ENCODE measurements around the gene SAMD4B. TPM values are rescaled to one million over a fixed set of nuclear protein-coding genes. Genes with fewer than 3 reads are reported as not detected.
"Not testable (repeated sequence)": the region's sequence is repeated elsewhere in the genome, so short reads cannot be mapped to it uniquely, and the experiment has no call there.

SAMD4B gene
- total RNA-seq, 1 experiment from 2014 or later: 63.2 TPM

GRCh38 chr19:39328046-39328705, 14.0 kb upstream of the SAMD4B start:
- in situ Hi-C loops (cut with HindIII; ENCODE audit: low pct_unique_long_range_greater_than_20kb, low sequenced_read_pairs): no loop called here
- DNase-seq (ENCODE audit: low read depth): peak; percentile 71

GRCh38 chr19:39329948-39330347, 12.3 kb upstream of the SAMD4B start:
- in situ Hi-C loops (cut with HindIII; ENCODE audit: low pct_unique_long_range_greater_than_20kb, low sequenced_read_pairs): no loop called here

GRCh38 chr19:39332293-39332692, 9.9 kb upstream of the SAMD4B start:
- no peak for DNase-seq (ENCODE audit: low read depth)
- in situ Hi-C loops (cut with HindIII; ENCODE audit: low pct_unique_long_range_greater_than_20kb, low sequenced_read_pairs): no loop called here

More at GRCh38 chr19:39329948-39330347, 12.3 kb upstream of the SAMD4B start:
- no peak for DNase-seq (ENCODE audit: low read depth)

DNA sequence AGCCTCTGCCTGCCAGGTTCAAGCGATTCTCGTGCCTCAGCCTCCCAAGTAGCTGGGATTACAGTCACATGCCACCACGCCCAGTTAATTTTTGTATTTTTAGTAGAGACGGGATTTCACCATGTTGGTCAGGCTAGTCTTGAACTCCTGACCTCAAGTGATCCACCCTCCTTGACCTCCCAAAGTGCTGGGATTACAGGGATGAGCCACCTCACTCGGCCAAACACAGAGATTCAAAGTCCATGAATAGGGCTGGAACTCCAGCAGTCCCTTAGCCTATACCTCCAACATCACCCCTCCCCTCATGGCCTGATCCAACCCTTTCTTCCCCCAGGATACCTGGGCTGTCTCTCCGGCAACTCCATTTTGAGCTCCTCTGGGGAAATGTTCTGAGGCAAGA, 9.5 kb upstream of the SAMD4B start:
- in situ Hi-C loops (cut with HindIII; ENCODE audit: low pct_unique_long_range_greater_than_20kb, low sequenced_read_pairs); DNase-seq (ENCODE audit: low read depth): not testable (repeated sequence)

GRCh38 chr19:39333507-39333906, 8.7 kb upstream of the SAMD4B start:
- in situ Hi-C loops (cut with HindIII; ENCODE audit: low pct_unique_long_range_greater_than_20kb, low sequenced_read_pairs): no loop called here
- no peak for DNase-seq (ENCODE audit: low read depth)

DNA sequence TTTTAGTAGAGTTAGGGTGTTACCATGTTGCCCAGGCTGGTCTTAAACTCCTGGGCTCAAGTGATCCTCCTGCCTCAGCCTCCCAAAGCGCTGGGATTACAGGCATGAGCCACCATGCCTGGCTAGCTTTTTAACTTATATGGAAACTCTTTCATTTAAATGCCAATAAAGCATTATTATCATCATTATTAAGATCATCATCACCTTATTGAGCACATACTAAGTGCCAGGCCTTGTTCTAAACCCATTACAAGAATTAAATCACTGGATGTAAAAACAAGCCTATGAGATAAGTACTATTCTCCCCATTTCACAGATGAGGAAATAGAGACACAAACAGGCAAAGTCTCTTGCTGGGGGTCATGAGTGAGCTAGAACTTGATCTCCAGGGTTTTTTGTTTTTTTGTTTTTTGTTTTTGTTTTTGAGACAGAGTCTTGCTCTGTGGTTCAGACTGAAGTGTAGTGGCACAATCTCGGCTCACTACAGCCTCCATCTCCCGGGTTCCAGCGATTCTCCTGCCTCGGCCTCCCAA, 7.7 kb upstream of the SAMD4B start:
- DNase-seq (ENCODE audit: low read depth): no peak
- in situ Hi-C loops (cut with HindIII; ENCODE audit: low pct_unique_long_range_greater_than_20kb, low sequenced_read_pairs): no loop called here

DNA sequence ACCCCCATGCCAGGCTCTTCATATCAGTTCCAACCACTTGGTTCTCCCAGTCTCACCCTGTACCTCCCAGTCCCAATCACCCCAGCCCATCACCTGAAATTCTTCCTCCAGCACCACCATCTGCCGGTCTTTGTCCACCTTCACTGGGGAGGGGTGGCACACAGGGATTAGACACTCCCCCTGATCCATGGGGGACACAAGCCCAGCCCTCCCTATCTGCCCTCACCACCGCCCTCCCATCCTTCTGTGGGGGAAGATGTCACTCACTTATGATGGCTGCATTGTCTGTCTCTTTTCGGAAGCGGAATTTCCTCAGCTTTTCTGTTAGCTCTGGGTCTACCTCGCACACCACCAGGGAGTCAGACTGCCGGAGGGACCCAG, 7.1 kb upstream of the SAMD4B start:
- in situ Hi-C loops (cut with HindIII; ENCODE audit: low pct_unique_long_range_greater_than_20kb, low sequenced_read_pairs): no loop called here
- DNase-seq (ENCODE audit: low read depth): no peak

DNA sequence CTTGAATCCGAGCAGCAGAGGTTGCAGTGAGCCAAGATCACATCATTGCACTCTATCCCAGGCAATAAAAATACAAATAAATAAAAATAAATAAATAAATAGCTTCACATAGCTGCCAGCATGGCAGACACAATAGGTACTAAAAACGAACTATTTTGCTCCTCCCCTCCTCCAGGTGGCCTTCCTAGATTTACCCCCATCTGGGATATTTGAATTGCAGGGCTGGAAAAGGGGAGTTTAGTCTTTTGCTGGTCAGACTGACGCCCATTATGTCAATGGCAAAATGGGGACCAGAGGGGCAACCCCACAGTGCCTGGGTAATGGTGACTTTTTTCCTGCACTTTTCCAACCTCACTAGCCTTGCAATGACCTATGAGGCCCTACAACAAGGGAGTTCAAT, 5.7 kb upstream of the SAMD4B start:
- in situ Hi-C loops (cut with HindIII; ENCODE audit: low pct_unique_long_range_greater_than_20kb, low sequenced_read_pairs): no loop called here
- no peak for DNase-seq (ENCODE audit: low read depth)

GRCh38 chr19:39339674-39340073, 2.5 kb upstream of the SAMD4B start:
- in situ Hi-C loops (cut with HindIII; ENCODE audit: low pct_unique_long_range_greater_than_20kb, low sequenced_read_pairs): loop anchor here (5.0 kb wide), 1 partner anchor 53 kb away; the partner anchor contains the start of genes MED29 and PAF1
- no peak for DNase-seq (ENCODE audit: low read depth)

GRCh38 chr19:39340156-39340555, 2.1 kb upstream of the SAMD4B start:
- not testable (repeated sequence) for DNase-seq (ENCODE audit: low read depth)
- in situ Hi-C loops (cut with HindIII; ENCODE audit: low pct_unique_long_range_greater_than_20kb, low sequenced_read_pairs): loop anchor here (5.0 kb wide), 1 partner anchor 52 kb away; the partner anchor contains the start of genes MED29 and PAF1

DNA sequence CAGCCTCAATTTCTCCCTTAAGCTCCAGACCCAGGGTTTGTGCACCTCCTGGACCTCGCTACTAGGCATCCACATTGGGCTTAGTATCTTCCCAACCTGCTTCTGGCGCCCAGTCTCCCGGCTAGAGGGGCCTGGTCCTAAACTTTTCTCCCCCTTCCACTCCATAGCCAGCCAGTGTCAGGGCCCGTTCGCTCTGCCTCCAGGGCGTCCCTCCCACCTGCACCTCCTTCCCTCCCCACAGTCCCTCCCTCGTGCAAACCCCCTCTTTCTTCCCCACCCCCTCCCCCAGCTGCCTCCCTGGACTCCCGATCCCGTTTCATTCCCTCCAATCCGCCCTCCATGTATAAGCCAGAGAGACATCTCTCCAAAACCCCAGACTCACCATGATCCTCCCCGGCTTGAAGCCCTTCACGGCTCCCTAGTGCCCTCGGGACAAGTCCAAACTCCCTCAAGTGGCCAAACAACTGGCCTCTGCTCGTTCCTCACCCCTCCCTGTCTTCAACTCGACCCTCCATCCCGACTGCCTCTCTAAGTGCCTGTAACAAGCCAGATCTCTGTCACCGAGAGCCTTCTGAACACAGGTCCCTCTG, 997 bp upstream of the SAMD4B start:
- DNase-seq (ENCODE audit: low read depth): no peak
- in situ Hi-C loops (cut with HindIII; ENCODE audit: low pct_unique_long_range_greater_than_20kb, low sequenced_read_pairs): loop anchor here (5.0 kb wide), 1 partner anchor 51 kb away; the partner anchor contains the start of genes MED29 and PAF1

GRCh38 chr19:39342647-39343305, 555 bp downstream of the SAMD4B start:
- in situ Hi-C loops (cut with HindIII; ENCODE audit: low pct_unique_long_range_greater_than_20kb, low sequenced_read_pairs): loop anchor here (5.0 kb wide), 1 partner anchor 50 kb away; the partner anchor contains the start of genes MED29 and PAF1
- no peak for DNase-seq (ENCODE audit: low read depth)

GRCh38 chr19:39345956-39346355, 3.7 kb downstream of the SAMD4B start:
- in situ Hi-C loops (cut with HindIII; ENCODE audit: low pct_unique_long_range_greater_than_20kb, low sequenced_read_pairs): no loop called here
- no peak for DNase-seq (ENCODE audit: low read depth)

- no peak for DNase-seq (ENCODE audit: low read depth)
- in situ Hi-C loops (cut with HindIII; ENCODE audit: low pct_unique_long_range_greater_than_20kb, low sequenced_read_pairs): no loop called here
These were observed 5.3 kb downstream of the SAMD4B start for GRCh38 chr19:39347332-39348164.

- in situ Hi-C loops (cut with HindIII; ENCODE audit: low pct_unique_long_range_greater_than_20kb, low sequenced_read_pairs): no loop called here
- DNase-seq (ENCODE audit: low read depth): no peak
These were observed 7.1 kb downstream of the SAMD4B start for GRCh38 chr19:39349326-39349725.

- in situ Hi-C loops (cut with HindIII; ENCODE audit: low pct_unique_long_range_greater_than_20kb, low sequenced_read_pairs): no loop called here
- no peak for DNase-seq (ENCODE audit: low read depth)
These were observed 7.9 kb downstream of the SAMD4B start for GRCh38 chr19:39350156-39350555.

GRCh38 chr19:39351537-39352064, 9.4 kb downstream of the SAMD4B start:
- DNase-seq (ENCODE audit: low read depth): no peak

More at GRCh38 chr19:39351537-39352064, 9.4 kb downstream of the SAMD4B start:
- in situ Hi-C loops (cut with HindIII; ENCODE audit: low pct_unique_long_range_greater_than_20kb, low sequenced_read_pairs): no loop called here
